Trophoblast cell (in vitro differentiated cells and primary cell): ENCODE measurements around the gene TBX4.

Experiments used
- DNase-seq, 2 donors: peaks; one replicate each; pipeline ENCODE4 v3.0.0-alpha.2; 2016
- H2AFZ ChIP-seq: 2 replicates; pipeline ENCODE4 v1.6.1; 2013; ENCODE audit warnings: low read length, moderate library complexity, mild to moderate bottlenecking; ENCODE audit not compliant: insufficient read depth, poor library complexity
- H2AK5ac ChIP-seq: 2 replicates; pipeline ENCODE4 v1.6.1; 2013; ENCODE audit warnings: mild to moderate bottlenecking, low read length
- H2BK120ac ChIP-seq: 2 replicates; pipeline ENCODE4 v1.6.1; 2013; ENCODE audit warnings: low read length, mild to moderate bottlenecking, moderate library complexity; ENCODE audit not compliant: insufficient read depth, poor library complexity
- H2BK12ac ChIP-seq: 2 replicates; pipeline ENCODE4 v1.6.1; 2013; ENCODE audit warnings: mild to moderate bottlenecking, low read length, moderate library complexity
- H2BK5ac ChIP-seq: 2 replicates; pipeline ENCODE4 v1.6.1; 2013; ENCODE audit warnings: low read length, low read depth, moderate library complexity, mild to moderate bottlenecking; ENCODE audit not compliant: poor library complexity
- H3K14ac ChIP-seq: 2 replicates; pipeline ENCODE4 v1.6.1; 2013; ENCODE audit warnings: mild to moderate bottlenecking, low read length
- H3K18ac ChIP-seq: 2 replicates; pipeline ENCODE4 v1.6.1; 2013; ENCODE audit warnings: mild to moderate bottlenecking, low read length
- H3K23ac ChIP-seq: 2 replicates; pipeline ENCODE4 v1.6.1; 2013; ENCODE audit warnings: low read length
- H3K27ac ChIP-seq: 2 replicates; pipeline ENCODE4 v1.5.1; 2013; ENCODE audit warnings: low read depth, mild to moderate bottlenecking, inconsistent platforms, low read length, moderate library complexity
- H3K27me3 ChIP-seq: 2 replicates; pipeline ENCODE4 v1.6.1; 2013; ENCODE audit warnings: inconsistent platforms, mild to moderate bottlenecking, low read length, moderate library complexity; ENCODE audit not compliant: insufficient read depth
- H3K36me3 ChIP-seq, 2 experiments: 1 replicate in 1 of 2; 2 replicates in 1 of 2; pipeline ENCODE4 v1.6.1; 2013; ENCODE audit warnings: low read length in 2 of 2, mild to moderate bottlenecking in 2 of 2, moderate library complexity in 1 of 2; ENCODE audit not compliant: insufficient read depth in 2 of 2, control insufficient read depth in 1 of 2
- H3K4ac ChIP-seq: 2 replicates; pipeline ENCODE4 v1.6.1; 2013; ENCODE audit warnings: low read depth, mild to moderate bottlenecking, low read length, moderate library complexity
- H3K4me1 ChIP-seq, 2 experiments: 1 replicate in 1 of 2; 2 replicates in 1 of 2; pipeline ENCODE4 v1.6.1; 2013; ENCODE audit warnings: low read length in 2 of 2, mild to moderate bottlenecking in 2 of 2, moderate library complexity in 1 of 2; ENCODE audit not compliant: insufficient read depth in 2 of 2, control insufficient read depth in 1 of 2
- H3K4me2 ChIP-seq: 2 replicates; pipeline ENCODE4 v1.6.1; 2013; ENCODE audit warnings: inconsistent platforms, mild to moderate bottlenecking, low read length, moderate library complexity
- H3K4me3 ChIP-seq: 2 replicates; pipeline ENCODE4 v1.5.1; 2013; ENCODE audit warnings: mild to moderate bottlenecking, low read depth, low read length, inconsistent platforms
- H3K79me1 ChIP-seq: one replicate; pipeline ENCODE4 v1.6.1; 2013; ENCODE audit warnings: low read length
- H3K79me2 ChIP-seq: 2 replicates; pipeline ENCODE4 v1.6.1; 2013; ENCODE audit warnings: low read length, mild to moderate bottlenecking; ENCODE audit not compliant: control insufficient read depth, insufficient read depth, poor library complexity
- H3K9ac ChIP-seq: 2 replicates; pipeline ENCODE4 v1.6.1; 2013; ENCODE audit warnings: mild to moderate bottlenecking, low read length
- H3K9me3 ChIP-seq: 2 replicates; pipeline ENCODE4 v1.6.1; 2013; ENCODE audit warnings: low read depth, mild to moderate bottlenecking, control low read depth, inconsistent platforms, low read length; ENCODE audit not compliant: insufficient read depth
- H4K12ac ChIP-seq: 2 replicates; pipeline ENCODE4 v1.6.1; 2013; ENCODE audit warnings: low read depth, mild to moderate bottlenecking, low read length, moderate library complexity
- H4K8ac ChIP-seq: 2 replicates; pipeline ENCODE4 v1.6.1; 2013; ENCODE audit warnings: low read depth, mild to moderate bottlenecking, low read length, moderate library complexity
- H4K91ac ChIP-seq: one replicate; pipeline ENCODE4 v1.6.1; 2013; ENCODE audit warnings: low read depth, mild to moderate bottlenecking, low read length, moderate library complexity
- WGBS: extraction: QIAGEN DNeasy Blood & Tissue Kit; methylation state at CpG from one replicate; pipeline ENCODE4 v1.1.7; 2013; ENCODE audit warnings: missing lambda C conversion rate; ENCODE audit not compliant: insufficient read length, insufficient coverage; ENCODE audit errors: extremely low coverage; 5-methylcytosine and 5-hydroxymethylcytosine counted together

TBX4 gene

GRCh38 chr17:61478026-61478789 lies 26.0 kb downstream of the TBX4 start:
- no peak overlapping the region for H3K4ac ChIP-seq
- no peaks in the 10 kb centered on the region for H3K27me3 ChIP-seq
- peaks cover 22 to 28% of the 10 kb centered on the region in 2 experiments for H3K4me1 ChIP-seq
- no peak overlapping the region for H3K27ac ChIP-seq
- H3K79me1 ChIP-seq, result peaks cover 2% of the 10 kb centered on the region
- no peak overlapping the region for H3K14ac ChIP-seq
- H2AFZ ChIP-seq, result no peak overlapping the region
- H3K4me2 ChIP-seq, result no peak overlapping the region
- no peaks in the 10 kb centered on the region for H3K36me3 ChIP-seq
- H3K9ac ChIP-seq, result no peak overlapping the region
- peaks cover 7% of the 10 kb centered on the region for H3K9me3 ChIP-seq
- H3K23ac ChIP-seq, result no peak overlapping the region
- H2BK5ac ChIP-seq, result no peak overlapping the region
- no peak overlapping the region for H4K8ac ChIP-seq
- no peak for DNase-seq
- no peak overlapping the region for H4K12ac ChIP-seq
- no peak overlapping the region for H2BK12ac ChIP-seq
- H2BK120ac ChIP-seq, result no peak overlapping the region
- no CpG with 5 or more reads among the region's 9 CpGs for WGBS
- no peak overlapping the region for H2AK5ac ChIP-seq
- no peak overlapping the region for H3K4me3 ChIP-seq
- no peak overlapping the region for H3K18ac ChIP-seq
- no peaks in the 10 kb centered on the region for H3K79me2 ChIP-seq
- no peak overlapping the region for H4K91ac ChIP-seq

- no CpG with 5 or more reads among the region's 14 CpGs for WGBS
Measured at GRCh38 chr17:61478790-61479492, 26.7 kb downstream of the TBX4 start.

GRCh38 chr17:61479493-61480413 lies 27.5 kb downstream of the TBX4 start:
- Histone ChIP-seq H3K9me3 (peaks cover 7% of the 10 kb centered on the region), H3K36me3 (no peaks in the 10 kb centered on the region), H3K9ac (no peak overlapping the region), H4K8ac (no peak overlapping the region), H3K4me1 (peaks cover 16 to 27% of the 10 kb centered on the region in 2 experiments), H3K18ac (no peak overlapping the region), H3K14ac (no peak overlapping the region), H2AFZ (no peak overlapping the region), H2AK5ac (no peak overlapping the region), H2BK120ac (no peak overlapping the region), H3K27me3 (no peaks in the 10 kb centered on the region), H2BK12ac (no peak overlapping the region), H3K79me1 (peaks cover 2% of the 10 kb centered on the region), H3K4me3 (no peak overlapping the region), H2BK5ac (no peak overlapping the region), H3K4me2 (no peak overlapping the region), H4K91ac (no peak overlapping the region), H3K79me2 (no peaks in the 10 kb centered on the region), H3K4ac (no peak overlapping the region), H4K12ac (no peak overlapping the region), H3K23ac (no peak overlapping the region), H3K27ac (no peak overlapping the region)
- no CpG with 5 or more reads among the region's 25 CpGs for WGBS
- no peak for DNase-seq

More at GRCh38 chr17:61478790-61479492, 26.7 kb downstream of the TBX4 start:
- no peak overlapping the region for H3K23ac ChIP-seq
- H2AK5ac ChIP-seq, result no peak overlapping the region
- peaks cover 2% of the 10 kb centered on the region for H3K79me1 ChIP-seq
- H3K4me3 ChIP-seq, result no peak overlapping the region
- no peak overlapping the region for H4K12ac ChIP-seq
- no peak overlapping the region for H2BK5ac ChIP-seq
- H3K4ac ChIP-seq, result no peak overlapping the region
- no peak overlapping the region for H2BK12ac ChIP-seq
- no peaks in the 10 kb centered on the region for H3K79me2 ChIP-seq
- no peaks in the 10 kb centered on the region for H3K36me3 ChIP-seq
- H2AFZ ChIP-seq, result no peak overlapping the region
- peaks cover 22 to 28% of the 10 kb centered on the region in 2 experiments for H3K4me1 ChIP-seq
- no peak overlapping the region for H3K9ac ChIP-seq
- peaks cover 7% of the 10 kb centered on the region for H3K9me3 ChIP-seq
- H3K27me3 ChIP-seq, result no peaks in the 10 kb centered on the region
- no peak overlapping the region for H4K8ac ChIP-seq
- no peak overlapping the region for H3K18ac ChIP-seq
- no peak for DNase-seq
- no peak overlapping the region for H3K27ac ChIP-seq
- H3K14ac ChIP-seq, result no peak overlapping the region
- no peak overlapping the region for H3K4me2 ChIP-seq
- H2BK120ac ChIP-seq, result no peak overlapping the region
- H4K91ac ChIP-seq, result no peak overlapping the region

GRCh38 chr17:61480414-61480807 lies 28.2 kb downstream of the TBX4 start:
- Histone ChIP-seq H3K18ac (no peak overlapping the region), H2BK12ac (no peak overlapping the region), H4K91ac (no peak overlapping the region), H3K27me3 (no peaks in the 10 kb centered on the region), H3K79me2 (no peaks in the 10 kb centered on the region), H2BK5ac (no peak overlapping the region), H3K9me3 (peaks cover 7% of the 10 kb centered on the region), H4K12ac (no peak overlapping the region), H3K4me3 (no peak overlapping the region), H3K36me3 (no peaks in the 10 kb centered on the region), H3K23ac (no peak overlapping the region), H3K79me1 (peaks cover 2% of the 10 kb centered on the region), H3K14ac (no peak overlapping the region), H3K27ac (no peak overlapping the region), H3K9ac (no peak overlapping the region), H4K8ac (no peak overlapping the region), H3K4me2 (no peak overlapping the region), H2AFZ (no peak overlapping the region), H3K4ac (no peak overlapping the region), H2BK120ac (no peak overlapping the region), H3K4me1 (peaks cover 13 to 22% of the 10 kb centered on the region in 2 experiments), H2AK5ac (no peak overlapping the region)
- WGBS, result no CpG with 5 or more reads among the region's 5 CpGs
- DNase-seq, result no peak
